ENCODE measurements around the gene GUCY2D.

DNA sequence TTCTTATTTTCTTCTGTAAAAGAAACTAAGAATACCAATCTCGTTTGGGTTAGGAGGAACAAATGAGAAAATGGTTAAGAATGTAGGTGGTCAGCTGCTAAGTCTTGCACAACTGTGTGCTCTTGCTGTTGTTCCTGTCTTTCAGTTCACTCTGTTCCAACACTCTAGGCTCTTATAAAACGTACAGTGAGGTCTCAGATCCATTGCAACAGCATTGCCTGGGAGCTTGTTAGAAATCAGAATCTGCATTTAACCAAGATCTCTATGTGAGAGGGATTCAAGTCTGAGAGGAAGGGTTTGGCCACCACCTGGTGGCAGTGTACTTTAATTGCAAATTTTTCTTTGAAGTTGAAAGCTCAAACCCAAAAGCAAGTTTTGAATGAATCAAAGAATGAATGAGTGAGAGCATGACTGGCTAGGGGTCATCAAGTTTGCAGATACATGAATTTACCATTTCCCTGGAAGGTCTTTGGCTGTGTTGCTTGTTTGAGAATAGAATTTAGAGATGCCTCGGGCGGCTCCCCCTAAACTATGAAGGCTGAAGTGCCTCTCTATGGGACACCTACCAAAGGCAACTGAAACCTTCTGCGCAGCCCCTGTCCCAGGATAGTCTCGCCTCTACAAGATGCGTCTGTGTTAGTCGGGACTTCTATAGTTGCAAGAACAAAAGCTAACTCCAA is 39.0 kb downstream of the GUCY2D start:
- TF ChIP-seq, protein P1, sequence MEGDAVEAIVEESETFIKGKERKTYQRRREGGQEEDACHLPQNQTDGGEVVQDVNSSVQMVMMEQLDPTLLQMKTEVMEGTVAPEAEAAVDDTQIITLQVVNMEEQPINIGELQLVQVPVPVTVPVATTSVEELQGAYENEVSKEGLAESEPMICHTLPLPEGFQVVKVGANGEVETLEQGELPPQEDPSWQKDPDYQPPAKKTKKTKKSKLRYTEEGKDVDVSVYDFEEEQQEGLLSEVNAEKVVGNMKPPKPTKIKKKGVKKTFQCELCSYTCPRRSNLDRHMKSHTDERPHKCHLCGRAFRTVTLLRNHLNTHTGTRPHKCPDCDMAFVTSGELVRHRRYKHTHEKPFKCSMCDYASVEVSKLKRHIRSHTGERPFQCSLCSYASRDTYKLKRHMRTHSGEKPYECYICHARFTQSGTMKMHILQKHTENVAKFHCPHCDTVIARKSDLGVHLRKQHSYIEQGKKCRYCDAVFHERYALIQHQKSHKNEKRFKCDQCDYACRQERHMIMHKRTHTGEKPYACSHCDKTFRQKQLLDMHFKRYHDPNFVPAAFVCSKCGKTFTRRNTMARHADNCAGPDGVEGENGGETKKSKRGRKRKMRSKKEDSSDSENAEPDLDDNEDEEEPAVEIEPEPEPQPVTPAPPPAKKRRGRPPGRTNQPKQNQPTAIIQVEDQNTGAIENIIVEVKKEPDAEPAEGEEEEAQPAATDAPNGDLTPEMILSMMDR (conservative IDR thresholded peaks at IDR 0.05; ENCODE audit: low read depth, low read length): peak; percentile 69
- TF ChIP-seq EZH2 (IDR thresholded peaks at IDR 0.05; ENCODE audit: borderline replicate concordance, low read depth, low read length, poor library complexity, severe bottlenecking): no peak

Measured in A673 (cell line).